Activated naive CD8-positive, alpha-beta T cell treated with anti-CD3 and anti-CD28 coated beads for 36 hours (primary cell): ENCODE measurements around the gene POR. TPM values are rescaled to one million over a fixed set of nuclear protein-coding genes. Genes with fewer than 3 reads are reported as not detected.
"Not testable (repeated sequence)": the region's sequence is repeated elsewhere in the genome, so short reads cannot be mapped to it uniquely, and the experiment has no call there.

Experiments
- DNase-seq: peaks from one replicate; pipeline ENCODE4 v3.0.0; 2021
- H3K27ac Mint-ChIP-seq: one replicate; pipeline ENCODE4 v1.8.0; 2022; ENCODE audit warnings: mild to moderate bottlenecking, moderate library complexity, mixed read lengths
- H3K27me3 Mint-ChIP-seq: one replicate; pipeline ENCODE4 v1.8.0; 2022; ENCODE audit warnings: mild to moderate bottlenecking, mixed read lengths
- H3K36me3 Mint-ChIP-seq: one replicate; pipeline ENCODE4 v1.8.0; 2021; ENCODE audit warnings: mild to moderate bottlenecking, mixed read lengths
- H3K4me1 Mint-ChIP-seq: one replicate; pipeline ENCODE4 v1.8.0; 2021; ENCODE audit warnings: mixed read lengths
- H3K4me3 Mint-ChIP-seq: one replicate; pipeline ENCODE4 v1.8.0; 2022; ENCODE audit warnings: mild to moderate bottlenecking, moderate library complexity, mixed read lengths
- H3K9me3 Mint-ChIP-seq: one replicate; pipeline ENCODE4 v1.8.0; 2022; ENCODE audit warnings: mixed read lengths
- total RNA-seq, 2 experiments: library from RNA; stranded (reverse); gene quantifications; one replicate each; pipeline ENCODE4 v1.2.3, GENCODE V29; 2021

Gene POR
- total RNA-seq, result 10 to 100 TPM; 35.4 to 41.3 TPM

DNA sequence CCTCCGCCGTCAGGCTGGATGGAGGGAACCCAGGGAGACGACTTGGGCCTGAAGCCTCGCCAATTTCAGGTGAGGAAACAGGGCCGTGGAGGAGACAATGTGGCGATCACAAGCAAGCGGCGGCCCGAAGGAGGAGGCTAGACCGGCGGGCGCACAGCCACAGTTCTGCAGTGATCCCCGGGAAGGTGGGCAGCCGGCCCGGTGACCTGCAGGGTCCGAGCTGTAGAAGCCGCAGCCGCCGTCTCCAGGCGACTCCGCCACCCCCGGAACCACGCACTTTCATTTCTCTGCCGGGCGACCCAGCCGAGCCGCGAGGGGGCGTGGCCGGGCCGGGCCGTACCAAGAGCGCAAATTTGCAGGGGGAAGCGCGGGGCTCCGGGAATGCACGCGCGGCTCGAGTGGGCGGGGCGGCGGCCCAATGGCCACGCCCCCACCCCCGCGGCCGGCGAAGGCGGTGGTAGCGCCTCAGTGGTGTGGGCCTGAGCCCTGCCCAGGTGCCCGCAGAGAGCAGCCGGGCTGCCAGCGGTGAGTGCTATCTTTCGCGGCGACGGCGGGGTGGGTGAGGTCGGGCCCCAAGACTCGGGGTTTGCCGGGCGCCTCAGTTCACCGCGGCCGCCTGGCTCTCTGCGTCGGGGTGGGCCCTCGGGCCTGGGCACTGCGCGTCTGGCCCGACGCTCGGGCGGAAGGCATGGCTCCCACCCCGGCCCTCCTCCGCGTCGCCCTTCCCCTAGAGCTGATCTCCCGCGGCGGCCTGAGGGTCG lies at the start of gene POR:
POR (plus strand) TSS at position 501 of the 761 bp plus-strand sequence. CDS start 38,847 bp downstream, outside the sequence.
- Mint-ChIP-seq H3K4me1 (peaks cover 28% of the 10 kb centered on the region), H3K36me3 (no peaks in the 10 kb centered on the region), H3K4me3 (peak within 1 kb of the TSS; percentile 87), H3K9me3 (no peaks in the 10 kb centered on the region), H3K27ac (peak within 1 kb of the TSS; percentile 93), H3K27me3 (no peaks in the 10 kb centered on the region)
- peak; percentile 98 for DNase-seq

DNA sequence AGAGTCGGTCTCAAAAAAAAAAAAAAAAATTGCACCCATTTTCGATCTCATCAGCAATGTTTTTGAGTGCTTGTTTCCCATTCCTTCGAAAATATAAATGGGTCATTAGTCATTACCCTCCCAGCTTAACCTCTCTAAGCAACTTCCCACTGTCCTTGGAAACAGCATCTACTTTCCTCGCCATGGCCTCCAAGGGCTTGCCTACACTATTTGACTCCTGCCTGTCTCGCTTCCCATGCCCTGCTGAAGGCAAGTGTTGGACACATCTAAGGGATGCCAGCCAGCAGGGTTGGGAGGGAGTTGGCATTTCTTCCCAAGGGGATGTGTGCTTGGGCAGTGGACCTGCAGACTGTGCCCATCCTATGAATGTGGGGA lies 48.9 kb upstream of the POR start:
- H3K4me1 Mint-ChIP-seq, result peaks cover 23% of the 10 kb centered on the region
- no peak for DNase-seq

DNA sequence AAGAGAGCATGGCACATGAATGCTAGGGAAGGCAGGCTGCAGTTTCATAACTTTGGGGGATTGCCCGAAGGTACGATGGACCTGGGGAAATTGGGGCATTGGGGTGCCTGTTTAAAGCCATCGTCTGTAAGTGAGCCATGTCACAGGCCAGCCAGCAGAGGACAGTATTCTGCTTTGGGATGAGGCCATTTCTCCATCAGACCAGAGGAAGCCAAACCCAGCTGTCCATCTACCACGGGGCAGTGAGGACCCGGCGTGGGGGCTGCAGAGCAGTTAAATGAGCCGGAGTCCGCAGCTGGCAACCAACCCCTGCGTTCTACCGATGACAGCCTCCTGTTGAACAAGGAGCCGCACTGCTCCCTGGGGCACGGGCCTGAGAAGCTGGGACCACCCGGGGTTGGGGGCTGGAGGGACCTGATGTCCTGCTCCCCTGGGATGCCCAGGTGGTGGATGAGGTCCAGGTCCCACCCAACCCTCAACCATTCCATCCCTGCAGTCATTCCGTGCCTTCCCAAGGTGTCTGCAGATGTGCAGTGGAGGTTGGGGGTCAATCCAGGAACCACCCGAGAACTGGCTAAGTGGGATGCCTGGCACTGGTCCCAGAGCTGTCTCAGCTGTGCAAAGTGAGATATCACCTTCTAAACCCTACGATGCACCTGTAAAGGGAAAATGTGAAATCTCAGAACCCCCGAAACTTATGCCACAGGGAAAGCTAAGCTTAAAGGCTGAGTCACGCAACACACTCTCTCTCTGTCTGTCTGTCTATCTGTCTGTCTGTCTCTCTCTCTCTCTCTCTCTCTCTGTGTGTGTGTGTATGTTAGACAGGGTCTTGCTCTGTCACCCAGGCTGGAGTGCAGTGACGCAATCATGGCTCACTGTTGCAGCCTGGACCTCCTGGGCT lies 48.2 kb upstream of the POR start:
- Mint-ChIP-seq H3K4me1 (peaks cover 23% of the 10 kb centered on the region), H3K9me3 (no peaks in the 10 kb centered on the region), H3K36me3 (no peaks in the 10 kb centered on the region), H3K27me3 (peaks cover 24% of the 10 kb centered on the region), H3K27ac (no peak overlapping the region), H3K4me3 (no peak overlapping the region)
- DNase-seq, result peak; percentile 31

More for the DNA sequence above, 48.9 kb upstream of the POR start:
- Mint-ChIP-seq H3K36me3 (no peaks in the 10 kb centered on the region), H3K4me3 (no peak overlapping the region), H3K27ac (no peak overlapping the region), H3K9me3 (no peaks in the 10 kb centered on the region), H3K27me3 (peaks cover 24% of the 10 kb centered on the region)

DNA sequence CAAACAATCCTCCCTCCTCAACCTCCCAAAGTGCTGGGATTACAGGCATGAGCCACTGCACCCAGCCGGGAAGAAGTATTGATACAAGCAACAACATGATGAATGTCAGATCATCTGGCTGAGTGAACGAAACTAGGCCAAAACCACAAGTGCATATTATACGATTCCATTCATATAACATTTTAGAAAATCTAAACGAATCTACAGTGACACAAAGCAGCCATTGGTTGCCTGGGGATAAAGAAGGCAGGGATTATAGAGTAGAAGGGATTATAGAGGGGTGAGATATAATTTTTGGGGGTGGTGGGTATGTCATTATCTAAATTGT lies 47.6 kb upstream of the POR start:
- Mint-ChIP-seq H3K27ac (no peak overlapping the region), H3K36me3 (no peaks in the 10 kb centered on the region), H3K4me1 (peaks cover 27% of the 10 kb centered on the region), H3K27me3 (peaks cover 24% of the 10 kb centered on the region), H3K4me3 (no peak overlapping the region), H3K9me3 (no peaks in the 10 kb centered on the region)
- no peak for DNase-seq

DNA sequence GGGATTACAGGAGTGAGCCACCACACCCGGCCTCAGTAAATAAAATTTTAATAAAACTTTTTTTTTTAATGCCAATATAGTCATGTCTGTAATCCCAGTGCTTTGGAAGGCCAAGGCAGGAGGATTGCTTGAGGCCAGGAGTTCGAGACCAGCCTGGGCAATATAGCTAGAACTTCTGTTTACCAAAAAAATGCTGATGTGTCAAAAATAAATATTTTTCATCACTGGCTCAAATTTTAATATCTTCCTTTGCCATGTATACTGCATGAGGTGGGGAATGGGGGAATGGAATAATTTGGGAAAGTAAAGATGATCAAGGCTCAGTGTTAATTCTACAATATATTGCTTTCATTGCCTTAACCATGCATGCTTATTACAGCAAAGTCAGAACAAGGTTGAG lies 46.8 kb upstream of the POR start:
- no peak overlapping the region for H3K4me3 Mint-ChIP-seq
- peaks cover 27% of the 10 kb centered on the region for H3K4me1 Mint-ChIP-seq
- no peak overlapping the region for H3K27ac Mint-ChIP-seq
- no peak for DNase-seq
- no peaks in the 10 kb centered on the region for H3K9me3 Mint-ChIP-seq
- H3K36me3 Mint-ChIP-seq, result no peaks in the 10 kb centered on the region
- H3K27me3 Mint-ChIP-seq, result peaks cover 21% of the 10 kb centered on the region

DNA sequence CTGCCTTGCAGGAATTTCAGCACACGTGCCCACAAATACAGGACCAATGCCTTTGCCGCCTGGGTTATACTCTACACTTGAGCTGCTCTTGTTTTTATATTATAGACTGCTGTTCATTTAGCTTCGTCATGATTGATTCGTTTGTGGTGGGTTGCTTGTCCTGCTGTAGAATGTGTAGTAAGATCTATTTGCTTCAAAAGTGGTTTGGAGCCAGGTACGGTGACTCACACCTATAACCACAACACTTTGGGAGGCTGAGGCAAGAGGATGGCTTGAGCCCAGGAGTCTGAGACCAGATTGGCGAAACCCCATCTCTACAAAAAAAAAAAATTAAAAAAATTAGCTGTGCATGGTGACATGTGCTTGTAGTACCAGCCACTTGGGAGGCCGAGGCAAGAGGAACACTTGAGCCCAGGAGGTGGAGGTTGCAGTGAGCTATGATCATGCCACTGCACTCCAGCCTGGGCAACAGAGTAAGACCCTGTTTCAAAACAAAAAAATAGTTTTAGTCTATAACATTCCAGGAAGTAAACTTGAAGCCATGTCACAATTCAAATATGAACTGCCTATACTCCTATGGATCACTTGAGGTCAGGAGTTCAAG lies 45.1 kb upstream of the POR start:
- Mint-ChIP-seq H3K27me3 (peaks cover 13% of the 10 kb centered on the region), H3K27ac (peak overlapping the region; percentile 56), H3K36me3 (no peaks in the 10 kb centered on the region), H3K4me1 (peaks cover 27% of the 10 kb centered on the region), H3K4me3 (no peak overlapping the region), H3K9me3 (no peaks in the 10 kb centered on the region)
- DNase-seq, result peak; percentile 25

DNA sequence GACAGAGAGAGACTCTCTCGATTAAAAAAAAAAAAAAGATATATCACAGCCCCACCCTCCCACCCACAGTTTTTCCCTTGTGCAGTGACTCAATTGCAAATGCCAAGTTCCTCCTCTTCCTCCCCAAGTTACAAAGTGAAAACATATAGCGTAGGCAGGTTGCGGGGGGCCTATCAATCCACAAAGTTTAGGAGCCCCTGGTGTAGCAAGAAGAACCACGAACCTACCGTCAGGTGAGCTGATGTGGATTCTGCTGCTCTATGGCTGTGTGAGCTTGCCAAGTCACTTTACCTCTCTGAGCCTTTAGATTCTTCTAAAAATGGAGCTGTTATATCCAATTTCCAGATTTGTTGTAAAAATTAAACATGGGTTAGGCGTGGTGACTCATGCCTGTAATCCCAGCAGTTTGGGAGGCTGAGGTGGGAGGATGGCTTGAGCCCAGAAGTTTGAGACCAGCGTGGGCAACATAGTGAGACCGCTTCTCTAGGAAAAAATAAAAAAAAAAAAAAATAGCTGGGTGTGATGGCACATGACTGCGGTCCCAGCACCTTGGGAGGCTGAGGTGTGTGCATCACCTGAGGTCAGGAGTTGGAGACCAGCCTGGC lies 44.3 kb upstream of the POR start:
- Mint-ChIP-seq H3K27ac (peak overlapping the region; percentile 81), H3K4me3 (no peak overlapping the region)
- DNase-seq, result peak; percentile 50

DNA sequence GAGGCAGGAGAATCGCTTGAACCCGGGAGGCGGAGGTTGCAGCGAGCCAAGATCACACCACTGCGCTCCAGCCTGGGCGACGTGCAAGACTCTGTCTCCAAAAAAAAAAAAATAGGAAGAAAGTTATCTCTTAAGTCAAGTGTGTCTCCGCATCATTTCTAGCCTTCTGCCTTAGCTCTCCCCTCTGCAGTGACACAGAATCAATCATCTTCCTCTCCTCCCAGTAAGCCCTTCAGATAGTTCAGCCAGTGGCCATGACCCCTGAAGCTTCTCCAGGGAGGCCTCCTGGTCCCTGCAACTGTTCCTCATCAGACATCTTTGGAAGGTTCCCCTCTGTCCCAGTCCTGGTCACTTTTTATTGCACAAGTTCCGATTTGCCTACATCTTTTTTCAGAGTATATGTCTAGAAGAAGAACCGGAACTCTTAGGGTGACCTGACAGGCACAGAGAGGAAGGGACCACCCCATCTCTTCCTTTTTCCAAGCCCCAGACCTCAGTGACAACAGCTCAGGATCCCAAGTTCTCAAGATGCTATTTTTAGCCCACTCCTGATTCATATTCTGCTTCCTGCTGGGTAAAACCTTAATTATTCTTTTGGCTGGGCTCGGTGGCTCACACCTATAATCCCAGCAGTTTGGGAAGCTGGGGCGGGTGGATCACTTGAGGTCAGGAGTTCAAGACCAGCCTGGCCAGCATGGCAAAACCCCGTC lies 42.7 kb upstream of the POR start:
- peak overlapping the region; percentile 42 for H3K4me3 Mint-ChIP-seq
- H3K27me3 Mint-ChIP-seq, result no peaks in the 10 kb centered on the region
- DNase-seq, result no peak
- H3K4me1 Mint-ChIP-seq, result peaks cover 24% of the 10 kb centered on the region
- H3K27ac Mint-ChIP-seq, result no peak overlapping the region
- no peaks in the 10 kb centered on the region for H3K9me3 Mint-ChIP-seq
- no peaks in the 10 kb centered on the region for H3K36me3 Mint-ChIP-seq

More for the DNA sequence above, 44.3 kb upstream of the POR start:
- Mint-ChIP-seq H3K27me3 (peaks cover 7% of the 10 kb centered on the region), H3K4me1 (peaks cover 27% of the 10 kb centered on the region), H3K9me3 (no peaks in the 10 kb centered on the region), H3K36me3 (no peaks in the 10 kb centered on the region)

DNA sequence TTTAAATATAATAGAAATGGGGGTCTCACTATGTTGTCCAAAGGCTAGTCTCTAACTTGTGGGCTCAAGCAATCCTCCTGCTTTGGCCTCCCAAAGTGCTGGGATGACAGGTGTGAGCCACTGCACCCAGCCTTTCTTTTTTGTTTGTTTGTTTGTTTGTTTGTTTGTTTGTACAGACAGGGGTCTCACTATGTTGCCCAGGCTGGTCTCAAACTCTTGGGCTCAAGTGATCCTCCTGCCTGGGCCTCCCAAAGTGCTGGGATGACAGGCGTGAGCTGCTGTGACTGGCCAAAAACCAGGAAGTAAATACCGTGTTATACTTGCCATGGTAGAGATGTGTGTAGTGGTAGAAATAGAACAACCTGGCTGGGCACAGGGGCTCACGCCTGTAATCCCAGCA lies 40.8 kb upstream of the POR start:
- not testable (repeated sequence) for H3K9me3 Mint-ChIP-seq, DNase-seq, H3K4me3 Mint-ChIP-seq, H3K27ac Mint-ChIP-seq, H3K27me3 Mint-ChIP-seq, H3K36me3 Mint-ChIP-seq
- H3K4me1 Mint-ChIP-seq, result peaks cover 27% of the 10 kb centered on the region

DNA sequence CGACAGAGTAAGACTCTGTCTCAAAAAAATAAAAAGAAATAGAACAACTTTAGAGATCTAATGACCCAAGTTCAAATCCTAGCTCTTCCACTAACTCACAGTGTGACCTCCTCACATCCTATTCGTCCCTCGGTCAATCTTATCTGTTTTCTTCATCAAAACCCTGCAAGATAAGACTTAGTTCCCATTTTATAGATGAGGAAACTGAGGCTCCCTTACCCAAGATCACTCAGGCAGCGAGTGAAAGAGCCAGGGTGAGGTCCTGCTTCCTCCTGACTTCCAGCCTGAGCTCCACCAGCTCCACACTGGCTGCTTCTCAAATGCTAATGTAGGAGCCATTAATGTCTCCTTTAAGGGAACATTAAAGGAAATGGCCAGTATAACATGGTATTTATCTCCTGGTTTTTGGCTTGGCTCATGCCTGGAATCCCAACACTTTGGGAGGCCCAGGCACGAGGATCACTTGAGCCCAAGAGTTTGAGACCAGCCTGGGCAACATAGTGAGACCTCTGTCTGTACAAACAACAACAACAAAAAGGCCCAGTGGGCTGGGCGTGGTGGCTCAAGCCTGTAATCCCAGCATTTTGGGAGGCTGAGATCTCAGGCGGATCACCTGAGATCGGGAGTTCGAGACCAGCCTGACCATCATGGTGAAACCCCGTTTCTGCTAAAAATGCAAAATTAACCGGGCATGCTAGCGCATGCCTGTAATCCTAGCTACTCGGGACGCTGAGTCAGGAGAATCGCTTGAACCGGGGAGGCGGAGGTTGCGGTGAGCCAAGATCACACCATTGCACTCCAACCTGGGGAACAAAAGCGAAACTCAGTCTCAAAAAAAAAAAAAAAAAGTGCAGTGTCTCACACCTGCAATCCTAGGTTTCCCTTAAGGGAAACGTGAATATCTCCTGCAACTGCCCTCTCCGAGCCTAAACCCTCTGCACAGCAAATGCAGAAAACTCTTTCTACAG lies 39.6 kb upstream of the POR start:
- Mint-ChIP-seq H3K27ac (no peak overlapping the region), H3K9me3 (peaks cover 5% of the 10 kb centered on the region), H3K4me3 (no peak overlapping the region), H3K27me3 (no peaks in the 10 kb centered on the region), H3K4me1 (peaks cover 19% of the 10 kb centered on the region), H3K36me3 (peaks cover 5% of the 10 kb centered on the region)
- DNase-seq, result no peak

DNA sequence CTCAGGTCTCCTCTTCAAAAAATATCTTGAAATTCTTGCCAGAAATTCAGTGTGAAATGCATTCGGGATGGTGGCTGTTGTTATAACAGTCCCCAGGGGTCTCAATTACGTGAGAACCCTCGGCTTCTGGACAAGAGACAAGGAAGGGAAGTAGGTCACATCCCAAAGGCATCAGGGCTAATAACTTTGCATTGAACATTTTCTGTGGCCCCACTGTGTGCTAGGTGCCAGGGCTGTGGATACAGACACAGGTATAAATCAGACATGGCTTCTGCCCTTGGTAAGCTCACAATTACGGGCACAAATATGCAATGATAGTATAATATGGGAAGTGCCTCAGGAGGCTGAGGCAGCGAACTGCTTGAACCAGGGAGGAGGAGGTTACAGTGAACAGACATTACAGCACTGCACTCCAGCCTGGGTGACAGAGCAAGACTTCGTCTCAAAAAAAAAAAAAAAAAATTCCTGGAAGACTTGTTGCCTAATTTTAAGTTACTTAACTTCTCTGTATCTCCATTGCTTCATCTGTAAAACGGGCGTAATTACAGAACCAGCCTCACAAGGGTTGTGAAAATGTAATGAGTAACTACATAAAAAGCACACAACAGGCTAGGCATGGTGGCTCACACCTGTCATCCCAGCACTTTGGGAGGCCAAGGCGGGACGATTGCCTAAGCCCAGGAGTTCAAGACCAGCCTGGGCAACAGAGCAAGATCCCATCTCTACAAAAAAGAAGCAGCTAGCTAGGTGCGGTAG lies 38.7 kb upstream of the POR start:
- peaks cover 7% of the 10 kb centered on the region for H3K36me3 Mint-ChIP-seq
- DNase-seq, result no peak
- H3K27me3 Mint-ChIP-seq, result no peaks in the 10 kb centered on the region
- H3K9me3 Mint-ChIP-seq, result peaks cover 5% of the 10 kb centered on the region
- no peak overlapping the region for H3K4me3 Mint-ChIP-seq
- peaks cover 22% of the 10 kb centered on the region for H3K4me1 Mint-ChIP-seq
- H3K27ac Mint-ChIP-seq, result no peak overlapping the region

DNA sequence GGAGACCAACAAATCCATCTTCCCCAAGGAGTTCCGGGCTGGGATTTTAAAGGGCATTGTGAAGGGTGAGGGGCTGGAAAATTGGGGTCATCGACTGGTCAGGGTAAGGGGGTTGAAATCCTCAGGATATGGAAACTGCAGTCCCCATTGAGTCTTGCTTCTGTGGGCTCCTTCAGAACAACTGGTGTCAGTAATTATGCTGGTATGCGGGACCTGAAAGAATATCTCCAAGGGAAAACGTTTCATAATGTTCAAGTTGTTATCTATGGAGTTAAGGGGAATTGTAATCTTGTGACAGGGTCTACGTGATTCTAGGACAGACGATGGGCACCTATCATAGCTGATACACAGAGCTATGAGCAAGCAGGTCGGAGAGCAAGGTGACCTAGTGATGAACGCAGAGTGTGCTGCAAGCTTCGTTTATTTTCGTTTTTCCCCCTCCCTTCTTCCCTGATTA lies 36.6 kb upstream of the POR start:
- H3K27me3 Mint-ChIP-seq, result no peaks in the 10 kb centered on the region
- DNase-seq, result no peak
- H3K4me3 Mint-ChIP-seq, result peak overlapping the region; percentile 90
- peaks cover 24% of the 10 kb centered on the region for H3K4me1 Mint-ChIP-seq
- peaks cover 5% of the 10 kb centered on the region for H3K9me3 Mint-ChIP-seq
- H3K27ac Mint-ChIP-seq, result peak overlapping the region; percentile 88
- peaks cover 16% of the 10 kb centered on the region for H3K36me3 Mint-ChIP-seq
